Mesothelial cell of epicardium (in vitro differentiated cells): ENCODE measurements around the gene CCT2. TPM values are rescaled to one million over a fixed set of nuclear protein-coding genes. Genes with fewer than 3 reads are reported as not detected.
A peak's percentile ranks its signal among the peaks of the same experiment; 100 is the strongest.

Experiments
- DNase-seq, 2 experiments: peaks; one replicate each; pipeline ENCODE4 v3.0.0; 2021; ENCODE audit warnings: low spot score in 2 of 2; ENCODE audit not compliant: unreplicated experiment in 2 of 2
- H3K27ac Mint-ChIP-seq: 2 replicates; pipeline ENCODE4 v1.8.0; 2021; ENCODE audit warnings: mixed read lengths
- H3K27me3 Mint-ChIP-seq: 2 replicates; pipeline ENCODE4 v1.8.0; 2021; ENCODE audit warnings: low read depth, mixed read lengths
- H3K36me3 Mint-ChIP-seq: 2 replicates; pipeline ENCODE4 v1.8.0; 2021; ENCODE audit warnings: mixed read lengths
- H3K4me1 Mint-ChIP-seq: 2 replicates; pipeline ENCODE4 v1.8.0; 2021; ENCODE audit warnings: mixed read lengths
- H3K4me3 Mint-ChIP-seq: 2 replicates; pipeline ENCODE4 v1.8.0; 2021; ENCODE audit warnings: mild to moderate bottlenecking, moderate library complexity, mixed read lengths
- H3K9me3 Mint-ChIP-seq: 2 replicates; pipeline ENCODE4 v1.8.0; 2021; ENCODE audit warnings: mixed read lengths
- total RNA-seq: library from RNA; stranded (reverse); gene quantifications from 3 replicates; pipeline ENCODE4 v1.2.1, GENCODE V29; 2021
- TF ChIP-seq, protein P1 (sequence below): fragments of 200-600 bp; sonication (generic); IDR thresholded peaks from one replicate; pipeline ENCODE4 v1.5.0; 2021; ENCODE audit warnings: antibody characterized with exemption; ENCODE audit not compliant: unreplicated experiment

CCT2 gene
- total RNA-seq, 1 donor from 2014 or later, result 215 TPM

DNA sequence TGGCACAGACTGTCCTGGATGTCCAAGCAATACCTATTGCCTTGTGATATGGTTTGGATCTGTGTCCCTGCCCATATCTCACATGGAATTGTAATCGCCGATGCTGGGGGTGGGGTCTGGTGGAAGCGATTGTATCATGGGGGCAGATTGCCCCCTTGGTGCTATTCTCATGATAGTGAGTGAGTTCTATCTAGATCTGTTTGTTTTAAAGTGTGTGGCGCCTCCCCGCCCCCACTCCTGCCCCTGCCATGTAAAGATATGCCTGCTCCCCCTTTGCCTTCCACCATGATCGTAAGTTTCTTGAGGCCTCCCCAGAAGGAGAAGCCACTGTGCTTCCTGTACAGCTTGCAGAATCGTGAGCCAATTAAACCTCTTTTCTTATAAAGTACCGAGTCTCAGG lies 42.2 kb downstream of the CCT2 start:
- H3K4me1 Mint-ChIP-seq, result no peaks in the 10 kb centered on the region
- no peaks in the 10 kb centered on the region for H3K9me3 Mint-ChIP-seq
- H3K27ac Mint-ChIP-seq, result no peak overlapping the region
- DNase-seq, result no peak
- TF ChIP-seq, protein P1, sequence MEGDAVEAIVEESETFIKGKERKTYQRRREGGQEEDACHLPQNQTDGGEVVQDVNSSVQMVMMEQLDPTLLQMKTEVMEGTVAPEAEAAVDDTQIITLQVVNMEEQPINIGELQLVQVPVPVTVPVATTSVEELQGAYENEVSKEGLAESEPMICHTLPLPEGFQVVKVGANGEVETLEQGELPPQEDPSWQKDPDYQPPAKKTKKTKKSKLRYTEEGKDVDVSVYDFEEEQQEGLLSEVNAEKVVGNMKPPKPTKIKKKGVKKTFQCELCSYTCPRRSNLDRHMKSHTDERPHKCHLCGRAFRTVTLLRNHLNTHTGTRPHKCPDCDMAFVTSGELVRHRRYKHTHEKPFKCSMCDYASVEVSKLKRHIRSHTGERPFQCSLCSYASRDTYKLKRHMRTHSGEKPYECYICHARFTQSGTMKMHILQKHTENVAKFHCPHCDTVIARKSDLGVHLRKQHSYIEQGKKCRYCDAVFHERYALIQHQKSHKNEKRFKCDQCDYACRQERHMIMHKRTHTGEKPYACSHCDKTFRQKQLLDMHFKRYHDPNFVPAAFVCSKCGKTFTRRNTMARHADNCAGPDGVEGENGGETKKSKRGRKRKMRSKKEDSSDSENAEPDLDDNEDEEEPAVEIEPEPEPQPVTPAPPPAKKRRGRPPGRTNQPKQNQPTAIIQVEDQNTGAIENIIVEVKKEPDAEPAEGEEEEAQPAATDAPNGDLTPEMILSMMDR, result no peak
- H3K27me3 Mint-ChIP-seq, result no peaks in the 10 kb centered on the region
- H3K36me3 Mint-ChIP-seq, result no peaks in the 10 kb centered on the region
- H3K4me3 Mint-ChIP-seq, result no peak overlapping the region

DNA sequence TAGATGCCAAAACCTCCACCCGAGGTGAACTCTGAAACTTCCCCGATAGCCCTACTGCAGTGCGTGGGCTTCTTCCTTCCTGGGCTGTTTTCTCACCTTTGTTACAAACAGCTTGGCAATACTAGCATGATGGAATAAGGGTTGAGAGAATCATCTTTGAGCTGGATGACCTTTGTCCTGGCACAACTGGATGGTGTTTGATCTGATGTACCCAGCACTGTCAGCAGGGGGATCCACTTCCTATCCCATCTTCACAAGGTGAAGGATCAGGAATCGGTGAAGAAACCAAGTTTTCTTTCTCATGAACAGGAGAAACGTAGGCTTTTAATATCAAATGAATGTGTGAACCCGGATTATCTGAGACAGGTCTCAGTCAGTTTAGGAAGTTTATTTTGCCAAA lies 44.9 kb downstream of the CCT2 start:
- Mint-ChIP-seq H3K27ac (no peak overlapping the region), H3K36me3 (no peaks in the 10 kb centered on the region), H3K9me3 (no peaks in the 10 kb centered on the region), H3K27me3 (no peaks in the 10 kb centered on the region), H3K4me3 (no peak overlapping the region), H3K4me1 (no peaks in the 10 kb centered on the region)
- TF ChIP-seq, protein P1, result no peak
- no peak for DNase-seq

DNA sequence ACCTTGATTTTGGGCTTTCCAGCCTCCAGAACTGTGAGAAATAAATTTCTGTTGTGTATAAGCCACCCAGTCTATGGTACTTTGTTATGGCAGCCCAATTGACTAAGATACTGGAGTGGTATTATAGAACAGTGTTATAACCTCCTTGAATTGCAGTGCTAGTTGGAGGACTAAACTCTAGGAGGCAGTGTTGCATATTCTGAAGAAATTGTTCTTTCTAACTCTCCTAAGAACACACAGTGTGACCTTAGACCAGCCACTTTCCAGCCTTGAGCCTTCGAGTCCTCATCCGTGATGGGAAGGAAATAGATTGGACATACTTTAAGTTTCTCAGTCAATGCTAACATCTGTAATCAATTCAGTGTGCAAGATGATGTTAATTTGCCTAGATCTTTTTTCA lies 47.8 kb downstream of the CCT2 start:
- no peaks in the 10 kb centered on the region for H3K4me1 Mint-ChIP-seq
- H3K27me3 Mint-ChIP-seq, result no peaks in the 10 kb centered on the region
- H3K4me3 Mint-ChIP-seq, result no peak overlapping the region
- no peaks in the 10 kb centered on the region for H3K9me3 Mint-ChIP-seq
- H3K27ac Mint-ChIP-seq, result no peak overlapping the region
- no peak for DNase-seq
- no peaks in the 10 kb centered on the region for H3K36me3 Mint-ChIP-seq
- TF ChIP-seq, protein P1, result no peak

DNA sequence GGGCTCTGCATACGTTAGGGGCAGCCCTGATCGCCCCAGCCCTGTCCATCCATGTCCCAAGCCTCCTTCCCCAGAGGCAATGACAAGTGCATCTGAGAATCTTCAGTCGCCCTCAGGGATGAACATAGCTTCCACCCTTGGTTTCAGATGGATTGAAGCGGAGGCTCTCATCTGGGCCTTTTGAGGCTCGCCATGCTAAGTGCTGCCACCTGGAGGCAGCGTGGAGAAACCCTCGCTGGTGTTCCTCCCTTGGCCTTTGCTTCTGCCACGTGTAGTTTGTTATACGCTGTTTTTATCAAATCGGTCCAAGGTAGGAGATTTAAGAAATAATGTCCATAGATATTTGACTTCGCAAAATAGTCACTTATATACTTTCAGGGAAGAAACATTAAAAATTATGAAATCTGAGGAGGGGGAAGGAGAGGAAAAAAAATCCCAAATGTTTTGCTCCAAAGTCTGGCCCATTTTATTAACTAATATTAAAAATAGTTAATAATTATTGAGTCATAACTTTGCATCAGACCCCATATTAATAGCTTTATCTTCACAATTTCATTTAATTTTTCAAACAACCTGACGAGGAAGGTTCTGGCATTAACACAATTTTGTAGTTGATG lies 54.2 kb downstream of the CCT2 start:
- Mint-ChIP-seq H3K36me3 (no peaks in the 10 kb centered on the region), H3K27me3 (no peaks in the 10 kb centered on the region), H3K4me3 (no peak overlapping the region), H3K27ac (no peak overlapping the region), H3K9me3 (no peaks in the 10 kb centered on the region), H3K4me1 (peaks cover 1% of the 10 kb centered on the region)
- TF ChIP-seq, protein P1, result peak; percentile 75
- DNase-seq, result peak; percentile 36 to 75

DNA sequence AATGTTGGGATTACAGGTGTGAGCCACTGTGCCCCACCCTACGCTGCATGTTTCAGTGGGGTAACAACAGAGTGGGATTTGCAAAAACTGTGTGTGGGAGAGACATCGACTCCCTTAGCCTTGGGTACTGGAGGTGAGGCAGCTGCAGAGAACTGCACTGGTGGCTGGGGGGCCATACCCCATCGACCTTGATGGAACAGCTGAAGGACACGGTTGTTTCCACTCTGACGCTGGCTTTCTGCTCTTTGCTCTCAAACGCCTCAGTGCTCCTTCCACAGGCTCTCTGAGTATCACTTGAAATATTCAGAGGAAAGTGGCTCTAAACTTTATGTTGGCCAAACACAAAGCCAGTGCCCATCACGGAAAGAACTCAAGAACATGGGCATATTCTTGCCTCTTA lies 56.3 kb downstream of the CCT2 start:
- Mint-ChIP-seq H3K4me1 (peaks cover 1% of the 10 kb centered on the region), H3K27me3 (no peaks in the 10 kb centered on the region), H3K36me3 (no peaks in the 10 kb centered on the region), H3K27ac (no peak overlapping the region), H3K9me3 (no peaks in the 10 kb centered on the region), H3K4me3 (no peak overlapping the region)
- TF ChIP-seq, protein P1, result no peak
- DNase-seq, result no peak

DNA sequence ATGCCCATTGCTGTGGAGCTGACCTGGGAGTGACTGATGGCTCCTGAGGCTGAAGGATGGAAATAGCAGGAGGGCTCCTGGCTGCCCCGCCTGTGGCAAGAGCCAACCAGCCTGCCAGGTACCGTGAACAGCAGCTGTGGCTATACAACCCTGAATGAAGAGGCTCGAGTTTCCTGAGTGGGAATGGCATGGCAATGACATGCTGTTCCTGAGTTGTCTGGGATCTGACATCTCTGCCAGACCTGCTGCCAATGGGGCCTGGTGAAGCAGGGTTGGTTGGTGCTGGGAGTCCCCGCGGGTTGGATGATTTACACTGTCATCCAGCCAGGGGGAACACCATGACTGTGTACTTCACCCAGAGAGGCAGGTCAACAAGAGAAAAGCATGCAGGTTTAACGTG lies 57.3 kb downstream of the CCT2 start:
- no peak overlapping the region for H3K27ac Mint-ChIP-seq
- TF ChIP-seq, protein P1, result no peak
- DNase-seq, result no peak
- H3K4me1 Mint-ChIP-seq, result peaks cover 1% of the 10 kb centered on the region
- no peaks in the 10 kb centered on the region for H3K27me3 Mint-ChIP-seq
- H3K9me3 Mint-ChIP-seq, result no peaks in the 10 kb centered on the region
- H3K4me3 Mint-ChIP-seq, result no peak overlapping the region
- H3K36me3 Mint-ChIP-seq, result no peaks in the 10 kb centered on the region
